ENCODE results near the gene ETFB.

ETFB gene

GRCh38 chr19:51354103-51354741, 12.0 kb downstream of the ETFB start:
- Histone ChIP-seq H3K4me3 (ENCODE audit: low read depth in 1 of 5, low read length in 5 of 5) (no peak overlapping the region), H3K27me3 (ENCODE audit: control insufficient read depth in 5 of 5, insufficient read depth in 4 of 5, low read length in 5 of 5) (no peaks in the 10 kb centered on the region), H3K36me3 (ENCODE audit: control insufficient read depth in 5 of 5, insufficient read depth in 5 of 5, low read length in 5 of 5) (peaks cover 0 to 43% (median 38%) of the 10 kb centered on the region in 5 donors), H3K9ac (ENCODE audit: low read length in 5 of 5) (no peak overlapping the region), H3K9me3 (ENCODE audit: control insufficient read depth in 5 of 5, low read length in 5 of 5) (no peaks in the 10 kb centered on the region), H3K27ac (ENCODE audit: low read depth, low read length) (no peak overlapping the region), H3K4me1 (ENCODE audit: control insufficient read depth in 5 of 5, insufficient read depth in 5 of 5, low read length in 5 of 5) (peaks cover 0 to 7% (median 4%) of the 10 kb centered on the region in 5 donors)

- Histone ChIP-seq H3K27me3 (ENCODE audit: control insufficient read depth in 5 of 5, insufficient read depth in 4 of 5, low read length in 5 of 5) (no peaks in the 10 kb centered on the region), H3K4me1 (ENCODE audit: control insufficient read depth in 5 of 5, insufficient read depth in 5 of 5, low read length in 5 of 5) (peaks cover 0 to 3% (median 0%) of the 10 kb centered on the region in 5 donors), H3K4me3 (ENCODE audit: low read depth in 1 of 5, low read length in 5 of 5) (no peak overlapping the region), H3K9me3 (ENCODE audit: control insufficient read depth in 5 of 5, low read length in 5 of 5) (no peaks in the 10 kb centered on the region), H3K9ac (ENCODE audit: low read length in 5 of 5) (no peak overlapping the region), H3K36me3 (ENCODE audit: control insufficient read depth in 5 of 5, insufficient read depth in 5 of 5, low read length in 5 of 5) (peaks cover 6 to 47% (median 37%) of the 10 kb centered on the region in 5 donors), H3K27ac (ENCODE audit: low read depth, low read length) (no peak overlapping the region)
Observed at GRCh38 chr19:51352783-51353360, 13.3 kb downstream of the ETFB start.

GRCh38 chr19:51351266-51351990, 14.8 kb downstream of the ETFB start:
- H3K9ac ChIP-seq (ENCODE audit: low read length in 5 of 5): no peak overlapping the region
- H3K4me3 ChIP-seq (ENCODE audit: low read depth in 1 of 5, low read length in 5 of 5): no peak overlapping the region
- no peaks in the 10 kb centered on the region for H3K27me3 ChIP-seq (ENCODE audit: control insufficient read depth in 5 of 5, insufficient read depth in 4 of 5, low read length in 5 of 5)
- H3K4me1 ChIP-seq (ENCODE audit: control insufficient read depth in 5 of 5, insufficient read depth in 5 of 5, low read length in 5 of 5): no peaks in the 10 kb centered on the region
- H3K36me3 ChIP-seq (ENCODE audit: control insufficient read depth in 5 of 5, insufficient read depth in 5 of 5, low read length in 5 of 5): peaks cover 7 to 62% (median 51%) of the 10 kb centered on the region in 5 donors
- H3K27ac ChIP-seq (ENCODE audit: low read depth, low read length): no peak overlapping the region
- H3K9me3 ChIP-seq (ENCODE audit: control insufficient read depth in 5 of 5, low read length in 5 of 5): no peaks in the 10 kb centered on the region

GRCh38 chr19:51347209-51347928, 18.8 kb downstream of the ETFB start:
- Histone ChIP-seq H3K36me3 (ENCODE audit: control insufficient read depth in 5 of 5, insufficient read depth in 5 of 5, low read length in 5 of 5) (peaks cover 10 to 69% (median 62%) of the 10 kb centered on the region in 5 donors), H3K9ac (ENCODE audit: low read length in 5 of 5) (no peak overlapping the region), H3K27me3 (ENCODE audit: control insufficient read depth in 5 of 5, insufficient read depth in 4 of 5, low read length in 5 of 5) (no peaks in the 10 kb centered on the region), H3K9me3 (ENCODE audit: control insufficient read depth in 5 of 5, low read length in 5 of 5) (no peaks in the 10 kb centered on the region), H3K27ac (ENCODE audit: low read depth, low read length) (no peak overlapping the region), H3K4me3 (ENCODE audit: low read depth in 1 of 5, low read length in 5 of 5) (no peak overlapping the region), H3K4me1 (ENCODE audit: control insufficient read depth in 5 of 5, insufficient read depth in 5 of 5, low read length in 5 of 5) (no peaks in the 10 kb centered on the region)

GRCh38 chr19:51346742-51347141, 19.4 kb downstream of the ETFB start:
- no peaks in the 10 kb centered on the region for H3K4me1 ChIP-seq (ENCODE audit: control insufficient read depth in 5 of 5, insufficient read depth in 5 of 5, low read length in 5 of 5)
- H3K4me3 ChIP-seq (ENCODE audit: low read depth in 1 of 5, low read length in 5 of 5): no peak overlapping the region
- peaks cover 10 to 63% (median 56%) of the 10 kb centered on the region in 5 donors for H3K36me3 ChIP-seq (ENCODE audit: control insufficient read depth in 5 of 5, insufficient read depth in 5 of 5, low read length in 5 of 5)

GRCh38 chr19:51345076-51345620, 21.0 kb downstream of the ETFB start:
- Histone ChIP-seq H3K36me3 (ENCODE audit: control insufficient read depth in 5 of 5, insufficient read depth in 5 of 5, low read length in 5 of 5) (peaks cover 10 to 48% (median 42%) of the 10 kb centered on the region in 5 donors), H3K9ac (ENCODE audit: low read length in 5 of 5) (no peak overlapping the region), H3K4me1 (ENCODE audit: control insufficient read depth in 5 of 5, insufficient read depth in 5 of 5, low read length in 5 of 5) (peaks cover 0 to 8% (median 5%) of the 10 kb centered on the region in 5 donors), H3K27me3 (ENCODE audit: control insufficient read depth in 5 of 5, insufficient read depth in 4 of 5, low read length in 5 of 5) (no peaks in the 10 kb centered on the region), H3K9me3 (ENCODE audit: control insufficient read depth in 5 of 5, low read length in 5 of 5) (no peaks in the 10 kb centered on the region), H3K27ac (ENCODE audit: low read depth, low read length) (no peak overlapping the region), H3K4me3 (ENCODE audit: low read depth in 1 of 5, low read length in 5 of 5) (no peak overlapping the region)

More at GRCh38 chr19:51346742-51347141, 19.4 kb downstream of the ETFB start:
- H3K27ac ChIP-seq (ENCODE audit: low read depth, low read length): no peak overlapping the region
- H3K27me3 ChIP-seq (ENCODE audit: control insufficient read depth in 5 of 5, insufficient read depth in 4 of 5, low read length in 5 of 5): no peaks in the 10 kb centered on the region
- H3K9ac ChIP-seq (ENCODE audit: low read length in 5 of 5): no peak overlapping the region
- no peaks in the 10 kb centered on the region for H3K9me3 ChIP-seq (ENCODE audit: control insufficient read depth in 5 of 5, low read length in 5 of 5)

GRCh38 chr19:51342631-51343569, 23.3 kb downstream of the ETFB start:
- Histone ChIP-seq H3K27ac (ENCODE audit: low read depth, low read length) (no peak overlapping the region), H3K9me3 (ENCODE audit: control insufficient read depth in 5 of 5, low read length in 5 of 5) (no peaks in the 10 kb centered on the region), H3K27me3 (ENCODE audit: control insufficient read depth in 5 of 5, insufficient read depth in 4 of 5, low read length in 5 of 5) (no peaks in the 10 kb centered on the region), H3K36me3 (ENCODE audit: control insufficient read depth in 5 of 5, insufficient read depth in 5 of 5, low read length in 5 of 5) (peaks cover 4 to 35% (median 33%) of the 10 kb centered on the region in 5 donors), H3K4me1 (ENCODE audit: control insufficient read depth in 5 of 5, insufficient read depth in 5 of 5, low read length in 5 of 5) (peaks cover 1 to 21% (median 18%) of the 10 kb centered on the region in 5 donors), H3K4me3 (ENCODE audit: low read depth in 1 of 5, low read length in 5 of 5) (no peak overlapping the region), H3K9ac (ENCODE audit: low read length in 5 of 5) (no peak overlapping the region)

- Histone ChIP-seq H3K27ac (ENCODE audit: low read depth, low read length) (no peak within 1 kb of the TSS), H3K4me1 (ENCODE audit: control insufficient read depth in 5 of 5, insufficient read depth in 5 of 5, low read length in 5 of 5) (peaks cover 1 to 21% (median 18%) of the 10 kb centered on the region in 5 donors), H3K4me3 (ENCODE audit: low read depth in 1 of 5, low read length in 5 of 5) (no peak within 1 kb of the TSS), H3K36me3 (ENCODE audit: control insufficient read depth in 5 of 5, insufficient read depth in 5 of 5, low read length in 5 of 5) (peaks cover 4 to 27% (median 25%) of the 10 kb centered on the region in 5 donors), H3K9ac (ENCODE audit: low read length in 5 of 5) (no peak within 1 kb of the TSS), H3K27me3 (ENCODE audit: control insufficient read depth in 5 of 5, insufficient read depth in 4 of 5, low read length in 5 of 5) (no peaks in the 10 kb centered on the region), H3K9me3 (ENCODE audit: control insufficient read depth in 5 of 5, low read length in 5 of 5) (no peaks in the 10 kb centered on the region)
Observed at GRCh38 chr19:51341976-51342580, 24.1 kb downstream of the ETFB start, which contains the start of gene VSIG10L. Gene VSIG10L (minus strand): TSS chr19:51342139. CDS start chr19:51342124, 15 bp downstream.
